SK-N-SH treated with all-trans-retinoic acid at 6 μM for 48 hours (cell line): Measurements from ENCODE around the gene TLE1.

Experiments
- BACH2 ChIP-seq: fragments of 250-450 bp; sonication (Bioruptor Pico); IDR thresholded peaks from 2 replicates; pipeline ENCODE4 v1.9.0; 2021; ENCODE audit warnings: mild to moderate bottlenecking, borderline replicate concordance
- CREB5 ChIP-seq: fragments of 250-450 bp; sonication (Bioruptor Pico); IDR thresholded peaks from 2 replicates; pipeline ENCODE4 v1.5.1; 2020; ENCODE audit warnings: low read depth, mild to moderate bottlenecking, moderate library complexity
- CSRNP3 ChIP-seq: fragments of 250-450 bp; sonication (Bioruptor Pico); IDR thresholded peaks from 2 replicates; pipeline ENCODE4 v1.5.1; 2021; ENCODE audit warnings: mild to moderate bottlenecking, moderate library complexity
- ESRRG ChIP-seq: fragments of 250-450 bp; sonication (Bioruptor Pico); IDR thresholded peaks from 2 replicates; pipeline ENCODE4 v1.6.1; 2021; ENCODE audit warnings: mild to moderate bottlenecking
- ISL1 ChIP-seq: fragments of 250-450 bp; sonication (Bioruptor Pico); IDR thresholded peaks from 2 replicates; pipeline ENCODE4 v2.1.2; 2022; ENCODE audit warnings: mild to moderate bottlenecking, moderate library complexity
- PATZ1 ChIP-seq: fragments of 250-450 bp; sonication (Bioruptor Pico); IDR thresholded peaks from 2 replicates; pipeline ENCODE4 v1.8.0; 2020; ENCODE audit warnings: mild to moderate bottlenecking, moderate library complexity, borderline replicate concordance
- PPARA ChIP-seq: fragments of 250-450 bp; sonication (Bioruptor Pico); IDR thresholded peaks from 2 replicates; pipeline ENCODE4 v1.5.0; 2020; ENCODE audit warnings: mild to moderate bottlenecking, borderline replicate concordance
- RARB ChIP-seq: fragments of 250-450 bp; sonication (Bioruptor Pico); IDR thresholded peaks from 2 replicates; pipeline ENCODE4 v1.8.0; 2021; ENCODE audit warnings: mild to moderate bottlenecking, moderate library complexity
- ZC3H10 ChIP-seq: fragments of 250-450 bp; sonication (Bioruptor Pico); IDR thresholded peaks from 2 replicates; pipeline ENCODE4 v1.5.1; 2021; ENCODE audit warnings: mild to moderate bottlenecking, moderate library complexity
- ZFP30 ChIP-seq: fragments of 450-650 bp; formaldehyde crosslinking; IDR thresholded peaks from 2 replicates; pipeline ENCODE4 v1.5.0; 2022; ENCODE audit warnings: mild to moderate bottlenecking, moderate library complexity
- ZNF8 ChIP-seq: fragments of 450-650 bp; formaldehyde crosslinking; IDR thresholded peaks from 2 replicates; pipeline ENCODE4 v1.5.0; 2020; ENCODE audit warnings: mild to moderate bottlenecking, moderate library complexity

- TF ChIP-seq CSRNP3 (CRISPR knock-in tag) (no peak), ISL1 (no peak), ESRRG (CRISPR knock-in tag) (no peak), PATZ1 (CRISPR knock-in tag) (no peak), RARB (no peak), ZC3H10 (CRISPR knock-in tag) (no peak), CREB5 (CRISPR knock-in tag) (no peak), BACH2 (CRISPR knock-in tag) (no peak), ZFP30 (CRISPR knock-in tag) (no peak), ZNF8 (CRISPR knock-in tag) (no peak), PPARA (no peak)
Measured at GRCh38 chr9:81595887-81596543, 93.3 kb downstream of the TLE1 start.
